HG03558 (cell line): Measurements from ENCODE around the gene FXYD5.

Experiments
- ATAC-seq: cut with Tn5 transposase; IDR thresholded peaks from one replicate; pipeline ENCODE4 v1.9.1; 2021; ENCODE audit warnings: moderate number of reproducible peaks; ENCODE audit not compliant: unreplicated experiment; ENCODE audit errors: extremely low read depth

Gene FXYD5

GRCh38 chr19:35207391-35207871, 52.9 kb downstream of the FXYD5 start:
- no peak for ATAC-seq

GRCh38 chr19:35208121-35208520, 53.6 kb downstream of the FXYD5 start:
- ATAC-seq: no peak

- no peak for ATAC-seq
Observed at GRCh38 chr19:35209646-35210045, 55.1 kb downstream of the FXYD5 start.

DNA sequence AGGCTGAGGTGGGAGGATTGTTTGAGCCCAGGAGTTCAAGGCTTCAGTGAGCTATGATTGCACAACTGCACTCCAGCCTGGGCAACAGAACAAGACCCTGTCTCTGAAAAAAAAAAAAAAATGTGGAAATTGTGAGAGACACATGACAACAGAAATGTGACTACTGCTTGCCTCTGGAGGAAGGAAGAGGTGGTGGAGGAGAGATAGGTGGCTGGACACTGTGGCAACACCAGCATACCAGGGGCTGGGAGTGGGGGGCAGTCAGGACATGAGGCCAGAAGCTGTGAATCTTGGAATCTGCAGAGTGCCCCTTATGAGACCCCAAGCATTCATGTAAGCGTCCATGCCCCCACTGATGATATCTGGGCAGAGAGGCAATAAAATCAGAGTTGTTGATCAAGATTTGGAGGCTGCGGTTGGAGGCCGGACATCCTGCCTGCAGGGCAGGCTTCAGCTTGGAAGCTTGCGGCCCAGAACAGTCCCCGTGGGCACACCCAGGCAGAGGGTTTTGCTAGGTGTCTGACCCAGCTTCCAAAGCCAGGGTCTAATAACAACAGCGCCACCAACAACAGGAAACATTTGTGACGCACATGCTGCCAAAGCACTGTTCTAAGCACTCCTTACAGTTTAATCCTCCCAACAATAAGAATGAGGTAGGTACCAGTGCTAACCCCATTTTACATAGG, 57.2 kb downstream of the FXYD5 start:
- no peak for ATAC-seq

GRCh38 chr19:35212241-35212640, 57.7 kb downstream of the FXYD5 start:
- no peak for ATAC-seq

GRCh38 chr19:35213663-35214632, 59.4 kb downstream of the FXYD5 start:
- ATAC-seq: no peak

- no peak for ATAC-seq
Observed at GRCh38 chr19:35214766-35215422, 60.4 kb downstream of the FXYD5 start.

DNA sequence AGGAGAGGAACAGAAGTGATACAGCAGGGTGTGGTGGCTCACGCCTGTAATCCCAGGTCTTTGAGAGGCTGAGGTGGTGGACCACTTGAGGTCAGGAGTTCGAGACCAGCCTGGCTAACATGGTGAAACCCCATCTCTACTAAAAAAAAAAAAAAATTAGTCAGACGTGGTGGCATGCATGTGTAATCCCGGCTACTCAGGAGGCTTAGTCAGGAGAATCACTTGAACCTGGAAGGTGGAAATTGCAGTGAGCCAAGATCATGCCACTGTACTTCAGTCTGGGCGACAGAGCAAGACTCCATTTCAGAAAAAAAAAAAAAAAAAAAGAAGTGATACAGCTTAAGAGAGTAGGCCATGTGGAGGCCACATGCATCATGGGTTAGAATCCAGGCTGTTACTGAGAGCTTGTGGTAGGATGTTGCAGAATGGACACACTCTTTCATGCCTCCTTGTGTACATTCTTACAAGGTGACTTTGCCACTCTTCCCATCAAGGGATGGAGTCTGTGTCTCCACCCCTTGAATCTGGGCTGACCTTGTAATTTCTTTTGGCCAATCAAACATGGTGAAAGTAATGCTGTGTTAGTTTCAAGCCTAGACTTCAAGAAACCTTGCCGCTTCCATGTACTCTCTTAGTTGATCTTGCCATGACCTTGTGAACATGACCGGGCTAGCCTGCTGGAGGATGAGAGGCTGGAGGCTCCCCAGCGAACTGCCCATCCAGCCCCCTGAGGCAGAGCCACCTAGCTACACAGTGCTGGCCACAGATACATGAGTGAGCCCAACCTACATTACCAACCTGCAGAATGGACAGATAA, 61.7 kb downstream of the FXYD5 start:
- ATAC-seq: no peak

GRCh38 chr19:35216833-35217648, 62.5 kb downstream of the FXYD5 start:
- ATAC-seq: no peak

- no peak for ATAC-seq
Observed at GRCh38 chr19:35217649-35217990, 63.1 kb downstream of the FXYD5 start.

DNA sequence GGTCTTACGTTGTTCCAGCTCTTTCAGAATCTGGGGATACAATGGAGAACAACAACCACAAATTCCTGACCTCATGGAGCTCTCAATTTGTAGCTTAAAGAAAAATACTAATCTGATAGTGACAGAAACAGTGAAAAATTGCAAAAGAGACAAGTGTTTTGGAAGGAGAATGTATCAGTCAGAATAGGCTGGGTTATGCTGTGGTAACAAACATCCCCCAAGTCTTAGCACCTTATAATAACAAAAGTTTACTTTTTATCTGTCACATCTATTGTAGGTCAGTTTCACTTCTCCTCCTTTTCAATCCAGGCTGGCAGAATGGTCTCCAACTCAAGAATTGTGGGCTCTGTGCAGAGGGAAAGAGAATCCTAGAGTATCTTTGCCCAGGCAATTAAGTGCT, 64.5 kb downstream of the FXYD5 start:
- no peak for ATAC-seq
